Measurements from ENCODE around the gene ZNF20.

ZNF20 gene

DNA sequence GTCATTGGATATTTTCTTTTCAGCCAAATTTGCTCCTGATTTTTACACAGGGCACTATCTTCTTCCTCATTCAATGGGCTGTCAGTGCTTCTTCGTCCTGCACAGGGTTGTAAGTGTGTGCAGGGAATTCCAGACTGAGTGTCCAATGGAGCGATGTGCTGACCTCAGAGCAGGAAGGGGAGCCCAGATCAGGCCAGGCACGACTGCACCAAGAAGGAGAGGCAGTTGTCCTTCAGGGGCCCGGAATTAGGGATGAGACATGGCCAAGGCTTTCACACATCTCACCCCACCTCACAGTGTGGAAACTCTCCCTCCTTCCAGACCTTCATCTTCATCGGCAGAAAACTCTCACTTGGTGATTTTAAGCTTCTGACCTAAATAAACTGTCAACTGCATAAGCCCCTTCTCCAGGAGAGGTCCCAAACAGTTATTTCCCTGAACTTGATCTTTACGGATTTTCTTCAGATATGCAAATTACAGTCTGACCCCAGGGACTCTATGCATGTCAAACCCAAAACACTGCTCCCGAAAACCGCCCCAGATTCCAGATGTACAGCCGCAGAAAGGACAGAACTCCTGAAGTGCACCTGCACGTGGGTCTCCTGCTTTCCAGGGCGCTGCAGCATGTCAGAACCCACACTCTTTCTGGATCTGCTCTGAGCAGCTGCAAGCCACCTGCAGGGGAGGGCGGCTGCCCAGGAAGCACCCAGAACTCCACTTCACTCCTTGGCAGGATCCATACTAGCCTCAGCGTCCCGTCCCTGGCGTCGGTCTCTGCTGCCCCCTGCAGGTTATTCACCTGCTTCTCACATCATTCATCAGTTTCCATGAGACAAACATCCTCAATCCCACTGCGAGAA, 625 bp upstream of the ZNF20 start:
- TF ChIP-seq GATA2 (IDR thresholded peaks at IDR 0.05; ENCODE audit: low read depth, low read length) (no peak), GATA3 (IDR thresholded peaks at IDR 0.05; ENCODE audit: low read depth, low read length) (no peak)

DNA sequence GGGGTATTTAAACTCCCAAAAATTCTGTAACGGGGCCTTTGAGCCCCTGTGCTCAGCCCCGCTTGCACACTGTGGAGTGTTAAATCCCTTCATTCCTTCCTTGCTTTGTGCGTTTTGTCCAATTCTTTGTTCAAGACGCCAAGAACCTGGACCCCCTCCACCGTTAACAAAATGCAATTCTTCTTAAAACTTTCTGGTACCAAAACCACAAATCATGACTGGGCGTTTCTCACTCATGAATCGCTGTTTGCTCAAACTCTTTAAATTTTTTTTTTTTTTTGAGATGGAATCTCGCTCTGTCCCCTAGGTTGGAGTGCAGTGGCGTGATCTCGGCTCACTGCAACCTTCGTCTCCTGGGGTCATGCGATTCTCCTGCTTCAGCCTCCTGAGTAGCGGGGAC, 881 bp downstream of the ZNF20 start:
- no peak for TF ChIP-seq GATA3 (IDR thresholded peaks at IDR 0.05; ENCODE audit: low read depth, low read length)
- TF ChIP-seq GATA2 (IDR thresholded peaks at IDR 0.05; ENCODE audit: low read depth, low read length) = no peak

- TF ChIP-seq GATA2 (IDR thresholded peaks at IDR 0.05; ENCODE audit: low read depth, low read length) = no peak
- TF ChIP-seq GATA3 (IDR thresholded peaks at IDR 0.05; ENCODE audit: low read depth, low read length) = no peak
Measured at GRCh38 chr19:12137221-12137940, 2.8 kb downstream of the ZNF20 start.

DNA sequence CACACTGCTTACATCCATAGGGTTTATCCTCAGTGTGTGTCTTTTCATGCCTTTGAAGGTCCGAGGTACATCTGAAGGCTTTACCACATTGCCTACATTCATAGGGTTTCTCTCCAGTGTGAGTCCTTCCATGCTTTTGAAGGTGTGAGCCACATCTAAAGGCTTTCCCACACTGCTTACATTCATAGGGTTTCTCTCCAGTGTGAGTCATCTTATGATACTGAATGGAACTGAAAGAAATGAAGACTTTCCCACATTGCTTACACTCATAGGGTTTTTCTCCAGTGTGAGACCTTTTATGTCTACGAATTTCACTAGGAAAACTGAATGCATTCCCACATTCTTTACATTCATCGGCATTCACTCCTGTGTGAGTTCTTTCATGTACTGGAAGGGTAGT, 7.1 kb downstream of the ZNF20 start:
- TF ChIP-seq GATA2 (IDR thresholded peaks at IDR 0.05; ENCODE audit: low read depth, low read length) (no peak), GATA3 (IDR thresholded peaks at IDR 0.05; ENCODE audit: low read depth, low read length) (no peak)

DNA sequence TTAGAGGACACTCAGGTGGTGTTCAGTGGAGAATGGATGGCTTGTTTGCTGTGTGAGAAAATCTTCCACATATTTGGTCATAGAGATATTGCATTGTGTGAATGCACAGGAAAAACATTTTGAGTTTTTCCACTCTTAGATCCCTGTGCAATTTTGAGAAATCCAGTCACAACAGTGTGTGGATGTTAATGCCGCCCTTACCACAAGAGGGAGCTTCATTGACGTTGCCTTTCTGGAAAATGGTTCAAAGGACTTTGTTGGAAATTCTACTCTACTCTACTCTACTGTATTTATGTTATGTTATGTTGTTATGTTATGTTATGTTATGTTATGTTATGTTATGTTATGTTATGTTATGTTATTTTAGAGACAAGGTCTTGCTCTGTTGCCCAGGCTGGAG, 13.4 kb downstream of the ZNF20 start:
- TF ChIP-seq GATA3 (IDR thresholded peaks at IDR 0.05; ENCODE audit: low read depth, low read length) (no peak), GATA2 (IDR thresholded peaks at IDR 0.05; ENCODE audit: low read depth, low read length) (no peak)

DNA sequence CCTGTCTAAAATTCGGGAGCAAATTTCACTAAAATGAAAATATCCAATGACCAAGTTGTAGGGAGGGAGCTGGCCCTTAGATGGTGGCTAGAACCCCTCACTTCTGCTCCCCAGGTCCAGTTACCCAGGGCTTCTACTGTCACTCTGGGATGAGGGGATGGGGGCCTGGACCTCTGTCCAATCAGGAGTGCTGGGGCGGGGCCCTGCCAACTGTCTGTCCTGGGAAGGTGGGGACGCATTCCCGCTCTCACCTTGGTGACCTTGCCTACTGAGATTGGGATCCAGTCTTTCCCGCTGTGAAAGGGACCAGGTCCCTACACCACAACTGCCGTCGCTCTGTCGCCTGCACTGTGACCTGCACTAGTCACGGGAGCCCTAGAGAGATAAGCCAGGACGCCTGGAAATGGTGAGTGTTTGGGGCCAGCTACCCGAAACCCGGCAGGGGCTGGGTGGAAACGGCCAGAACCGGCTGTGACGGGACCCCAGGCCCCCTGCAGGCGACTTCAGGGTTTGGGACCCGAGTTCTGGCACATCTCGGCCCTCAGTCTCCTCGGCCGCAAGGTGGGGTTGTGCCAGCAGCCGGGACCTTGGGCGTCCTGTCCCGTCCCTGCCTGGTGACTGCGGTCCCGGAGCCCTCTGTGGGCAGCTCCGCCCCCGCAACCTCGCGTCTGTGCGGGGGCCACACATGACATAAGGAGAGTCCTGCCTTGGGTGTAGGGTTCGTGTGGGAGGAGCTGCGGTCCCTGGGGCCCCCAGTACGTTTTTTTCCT, 22.8 kb downstream of the ZNF20 start:
- no peak for TF ChIP-seq GATA2 (IDR thresholded peaks at IDR 0.05; ENCODE audit: low read depth, low read length)
- no peak for TF ChIP-seq GATA3 (IDR thresholded peaks at IDR 0.05; ENCODE audit: low read depth, low read length)

DNA sequence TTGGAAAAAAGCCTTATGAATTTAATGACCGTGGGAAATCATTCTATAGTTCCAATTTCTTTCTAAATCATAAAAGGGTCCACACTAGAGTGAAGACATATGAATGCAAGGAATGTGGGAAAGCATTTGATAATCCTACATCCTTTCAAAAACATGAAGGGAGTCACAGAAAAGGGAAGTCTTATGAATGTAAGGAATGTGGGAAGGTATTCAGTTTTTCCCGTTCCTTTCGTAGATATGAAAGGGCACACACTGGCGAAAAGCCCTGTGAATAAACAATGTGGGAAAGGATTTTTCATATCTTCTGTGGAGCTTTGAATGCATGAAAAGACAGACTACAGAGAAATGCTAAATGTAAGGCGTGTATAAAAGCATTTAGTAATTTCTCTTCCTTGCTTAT, 27.0 kb downstream of the ZNF20 start:
- TF ChIP-seq GATA2 (IDR thresholded peaks at IDR 0.05; ENCODE audit: low read depth, low read length) (no peak), GATA3 (IDR thresholded peaks at IDR 0.05; ENCODE audit: low read depth, low read length) (no peak)

DNA sequence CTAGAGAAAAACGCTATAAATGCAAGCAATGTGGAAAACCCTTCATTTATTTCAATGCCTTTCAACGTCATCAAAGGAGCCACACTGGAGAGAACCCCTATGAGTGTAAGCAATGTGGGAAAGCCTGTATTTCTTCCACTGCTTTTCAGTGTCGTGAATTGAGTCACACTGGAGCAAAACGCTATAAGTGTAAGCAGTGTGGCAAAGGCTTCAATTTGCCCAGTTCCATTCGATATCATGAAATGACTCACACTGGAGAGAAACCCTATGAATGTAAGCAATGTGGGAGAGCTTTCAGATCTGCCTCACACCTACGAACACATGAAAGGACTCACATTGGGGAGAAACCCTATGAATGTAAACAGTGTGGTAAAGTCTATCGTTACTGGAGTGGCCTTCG, 27.4 kb downstream of the ZNF20 start:
- no peak for TF ChIP-seq GATA3 (IDR thresholded peaks at IDR 0.05; ENCODE audit: low read depth, low read length)
- no peak for TF ChIP-seq GATA2 (IDR thresholded peaks at IDR 0.05; ENCODE audit: low read depth, low read length)

GRCh38 chr19:12111943-12112637, 28.1 kb downstream of the ZNF20 start:
- no peak for TF ChIP-seq GATA2 (IDR thresholded peaks at IDR 0.05; ENCODE audit: low read depth, low read length)
- TF ChIP-seq GATA3 (IDR thresholded peaks at IDR 0.05; ENCODE audit: low read depth, low read length) = no peak

GRCh38 chr19:12111176-12111575, 29.0 kb downstream of the ZNF20 start:
- TF ChIP-seq GATA3 (IDR thresholded peaks at IDR 0.05; ENCODE audit: low read depth, low read length) (no peak), GATA2 (IDR thresholded peaks at IDR 0.05; ENCODE audit: low read depth, low read length) (no peak)

- no peak for TF ChIP-seq GATA3 (IDR thresholded peaks at IDR 0.05; ENCODE audit: low read depth, low read length)
- TF ChIP-seq GATA2 (IDR thresholded peaks at IDR 0.05; ENCODE audit: low read depth, low read length) = no peak
Measured at GRCh38 chr19:12098040-12098439, 42.1 kb downstream of the ZNF20 start.

DNA sequence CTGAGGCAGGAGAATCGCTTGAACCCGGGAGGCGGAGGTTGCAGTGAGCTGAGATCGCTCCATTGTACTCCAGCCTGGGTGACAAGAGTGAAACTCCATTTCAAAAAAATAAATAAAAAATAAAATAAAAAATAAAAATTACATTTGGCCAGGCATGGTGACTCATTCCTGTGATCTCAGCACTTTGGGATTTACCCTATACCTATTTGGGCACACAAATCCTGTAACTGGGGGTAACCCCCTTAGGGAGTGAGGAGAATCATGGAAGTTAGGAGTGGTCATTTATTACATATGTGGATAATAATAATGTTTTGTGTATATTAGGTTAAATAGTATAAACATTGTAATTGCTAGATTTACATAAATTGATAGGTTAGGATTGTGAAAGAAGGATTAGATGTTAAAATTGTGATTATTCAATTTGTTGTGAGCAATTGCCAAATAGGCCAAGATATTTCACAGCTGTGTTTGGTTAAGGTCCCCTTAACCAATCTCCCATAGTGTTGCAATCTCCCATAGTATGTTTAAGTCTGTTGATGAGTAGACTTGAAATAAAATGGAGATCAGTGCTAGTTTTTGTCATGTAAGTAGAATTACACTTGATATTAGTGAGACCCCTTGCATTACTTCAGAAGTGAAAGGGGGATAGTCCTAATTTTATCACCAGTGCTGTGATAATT, 44.9 kb downstream of the ZNF20 start:
- TF ChIP-seq GATA2 (IDR thresholded peaks at IDR 0.05; ENCODE audit: low read depth, low read length) = no peak
- TF ChIP-seq GATA3 (IDR thresholded peaks at IDR 0.05; ENCODE audit: low read depth, low read length) = no peak

DNA sequence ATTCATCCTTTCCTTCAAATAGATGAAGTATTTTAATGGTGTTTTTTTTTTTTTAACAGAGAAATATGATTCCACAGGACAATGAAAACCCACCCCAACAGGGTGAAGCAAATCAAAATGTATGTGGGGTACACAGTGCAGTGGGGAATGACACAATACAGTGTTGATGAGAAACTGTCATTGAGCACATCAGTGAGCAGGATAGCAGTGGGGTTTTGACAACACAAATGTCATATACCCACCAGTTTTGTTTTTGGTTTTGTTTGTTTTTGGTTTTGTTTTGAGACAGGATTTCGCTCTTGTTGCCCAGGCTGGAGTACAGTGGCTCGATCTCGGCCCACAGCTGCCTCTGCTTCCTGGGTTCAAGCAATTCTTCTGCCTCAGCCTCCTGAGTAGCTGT, 46.4 kb downstream of the ZNF20 start:
- TF ChIP-seq GATA2 (IDR thresholded peaks at IDR 0.05; ENCODE audit: low read depth, low read length) (no peak), GATA3 (IDR thresholded peaks at IDR 0.05; ENCODE audit: low read depth, low read length) (no peak)

All from SH-SY5Y (cell line).